Upper lobe of right lung (tissue), 1 donor: Measurements from ENCODE around the gene TJP2. TPM values are rescaled to one million over a fixed set of nuclear protein-coding genes. Genes with fewer than 3 reads are reported as not detected.

Source experiments
- ATAC-seq: fragments of 200-7000 bp; cut with Tn5 transposase; one replicate; pipeline ENCODE4 v1.9.1; 2020; ENCODE audit warnings: mild to moderate bottlenecking, moderate library complexity
- DNase-seq: peaks from one replicate; pipeline ENCODE4 v3.0.0-alpha.2; 2020
- H3K27ac ChIP-seq: fragments of 200-600 bp; one replicate; pipeline ENCODE4 v1.8.0; 2022
- H3K27me3 ChIP-seq: fragments of 200-600 bp; one replicate; pipeline ENCODE4 v1.8.0; 2022; ENCODE audit warnings: mild to moderate bottlenecking
- H3K36me3 ChIP-seq: fragments of 200-600 bp; one replicate; pipeline ENCODE4 v1.8.0; 2022
- H3K4me1 ChIP-seq: fragments of 200-600 bp; one replicate; pipeline ENCODE4 v1.8.0; 2022
- H3K4me3 ChIP-seq: fragments of 200-600 bp; one replicate; pipeline ENCODE4 v1.8.0; 2022; ENCODE audit warnings: mild to moderate bottlenecking
- H3K9me3 ChIP-seq: fragments of 200-600 bp; one replicate; pipeline ENCODE4 v1.8.0; 2022
- CTCF ChIP-seq: fragments of 200-600 bp; IDR thresholded peaks from one replicate; pipeline ENCODE4 v1.8.0; 2022; ENCODE audit warnings: antibody characterized with exemption
- intact Hi-C: fragments of 100-400 bp; cut with DNase I; formaldehyde crosslinking; loops from one replicate; pipeline ENCODE4 v1.11.0; 2022
- total RNA-seq: library from RNA; stranded (reverse); fragmentation: NEBNext Ultra II Directional; extraction: Animal tissue kit (Norgen Biotek cat#: 25700); gene quantifications from one replicate; pipeline ENCODE4 v1.2.1, GENCODE V29; 2021
- donor health status: DM: no; HTN: yes; CAD: no; lungs with severe emphysema.

The TJP2 gene
- total RNA-seq, 1 donor from 2014 or later = 131 TPM

GRCh38 chr9:69207503-69207902, 33.4 kb downstream of the TJP2 start:
- no peaks in the 10 kb centered on the region for H3K27me3 ChIP-seq
- H3K4me3 ChIP-seq = no peak overlapping the region
- no peaks in the 10 kb centered on the region for H3K9me3 ChIP-seq
- H3K4me1 ChIP-seq = peaks cover 20% of the 10 kb centered on the region
- DNase-seq (no peak), ATAC-seq (peak; percentile 53)
- no peak for TF ChIP-seq CTCF
- H3K36me3 ChIP-seq = no peaks in the 10 kb centered on the region
- intact Hi-C loops = no loop called here
- H3K27ac ChIP-seq = no peak overlapping the region

GRCh38 chr9:69211424-69212036, 37.5 kb downstream of the TJP2 start:
- Histone ChIP-seq H3K27ac (no peak overlapping the region), H3K4me3 (no peak overlapping the region), H3K27me3 (no peaks in the 10 kb centered on the region), H3K36me3 (peaks cover 4% of the 10 kb centered on the region), H3K4me1 (peaks cover 16% of the 10 kb centered on the region), H3K9me3 (no peaks in the 10 kb centered on the region)
- TF ChIP-seq CTCF = no peak
- ATAC-seq = peak; percentile 49
- intact Hi-C loops = no loop called here
- DNase-seq = no peak

- H3K4me1 ChIP-seq = peaks cover 8% of the 10 kb centered on the region
- no peak for DNase-seq
- no peak overlapping the region for H3K27ac ChIP-seq
- no peak overlapping the region for H3K4me3 ChIP-seq
- no peak for TF ChIP-seq CTCF
- no peak for ATAC-seq
- H3K9me3 ChIP-seq = no peaks in the 10 kb centered on the region
- no peaks in the 10 kb centered on the region for H3K27me3 ChIP-seq
- H3K36me3 ChIP-seq = peaks cover 24% of the 10 kb centered on the region
- intact Hi-C loops = no loop called here
Measured at GRCh38 chr9:69213647-69214046, 39.6 kb downstream of the TJP2 start.

GRCh38 chr9:69214939-69215338, 40.9 kb downstream of the TJP2 start:
- ATAC-seq (peak; percentile 66), DNase-seq (no peak)
- no peak for TF ChIP-seq CTCF
- H3K27ac ChIP-seq = peak overlapping the region; percentile 6
- no peak overlapping the region for H3K4me3 ChIP-seq
- intact Hi-C loops = no loop called here
- no peaks in the 10 kb centered on the region for H3K27me3 ChIP-seq
- H3K9me3 ChIP-seq = no peaks in the 10 kb centered on the region
- peaks cover 8% of the 10 kb centered on the region for H3K4me1 ChIP-seq
- peaks cover 36% of the 10 kb centered on the region for H3K36me3 ChIP-seq

GRCh38 chr9:69215774-69216485, 41.9 kb downstream of the TJP2 start:
- no peaks in the 10 kb centered on the region for H3K9me3 ChIP-seq
- TF ChIP-seq CTCF = no peak
- intact Hi-C loops = no loop called here
- DNase-seq (no peak), ATAC-seq (peak; percentile 37)
- peaks cover 44% of the 10 kb centered on the region for H3K36me3 ChIP-seq
- H3K4me1 ChIP-seq = peaks cover 8% of the 10 kb centered on the region
- no peak overlapping the region for H3K4me3 ChIP-seq
- peak overlapping the region; percentile 4 for H3K27ac ChIP-seq
- H3K27me3 ChIP-seq = no peaks in the 10 kb centered on the region
